K562 (cell line): Measurements from ENCODE around the gene COLQ. TPM values are rescaled to one million over a fixed set of nuclear protein-coding genes. Genes with fewer than 3 reads are reported as not detected.

Experiments used
- ATAC-seq: fragments of 200-7000 bp; cut with Tn5 transposase; 3 replicates; pipeline ENCODE4 v1.9.1; 2020; ENCODE audit warnings: moderate library complexity
- BruUV-seq: library from RNA; stranded (reverse); fragments of 400-500 nt; replicated peaks from 2 replicates; lab custom pipeline; 2021; lab: Mats Ljungman, UMichigan
- CTCF ChIA-PET: fragments of 300-600 bp; formaldehyde crosslinking; extraction: SDS; loops from one replicate; lab custom pipeline; 2021; ENCODE audit warnings: low intra/inter-chr PET ratio; lab: Yijun Ruan, JAX
- POLR2A ChIA-PET: fragments of 300-600, 350-650 bp; sonication (Branson Sonifier 250); formaldehyde crosslinking; extraction: SDS; loops from one replicate; lab custom pipeline; 2021; ENCODE audit warnings: antibody characterized with exemption, inconsistent platforms; lab: Yijun Ruan, JAX
- DNase-seq, 4 experiments: peaks; one replicate each; pipeline versions ENCODE4 v3.0.0 to v3.0.0-alpha.2; 2011 to 2018; ENCODE audit warnings: low spot score in 3 of 4, mixed read lengths in 3 of 4; ENCODE audit errors: extremely low read depth in 1 of 4
- FAIRE-seq: peaks from 2 replicates; lab custom pipeline; 2011; peaks lifted over from hg19 to GRCh38; lab: Jason Lieb, UNC
- H2AFZ ChIP-seq: 2 replicates; pipeline ENCODE4 v1.6.0; 2011; ENCODE audit warnings: low read depth, low read length, control low read depth, inconsistent platforms
- H3K27ac ChIP-seq: fragments of 200-600 bp; 3 replicates; pipeline ENCODE4 v1.8.0; 2011; ENCODE audit warnings: low read depth, mild to moderate bottlenecking, control low read depth, inconsistent platforms, low read length, moderate library complexity, mixed read lengths; ENCODE audit errors: extremely low read depth
- H3K27me3 ChIP-seq, 2 experiments: fragments of 300-600 bp in 1 of 2; 2 replicates in 1 of 2; 3 replicates in 1 of 2; pipeline versions ENCODE4 v1.6.0 to v1.8.0; 2011; ENCODE audit warnings: inconsistent platforms in 2 of 2, low read length in 2 of 2, mild to moderate bottlenecking in 1 of 2, mixed read lengths in 1 of 2, moderate library complexity in 1 of 2; ENCODE audit not compliant: control insufficient read depth in 2 of 2, insufficient read depth in 2 of 2
- H3K36me3 ChIP-seq: fragments of 300-600 bp; 3 replicates; pipeline ENCODE4 v1.8.0; 2011; ENCODE audit warnings: mild to moderate bottlenecking, low read length, inconsistent platforms; ENCODE audit not compliant: control insufficient read depth, insufficient read depth
- H3K4me1 ChIP-seq, 2 experiments: fragments of 200-600 bp in 1 of 2; replicated peaks in 1 of 2; 2 replicates in 1 of 2; 3 replicates in 1 of 2; pipeline versions ENCODE4 v1.5.1 to v1.8.0; 2011; ENCODE audit warnings: inconsistent platforms in 2 of 2, low read length in 2 of 2, mild to moderate bottlenecking in 1 of 2, mixed read lengths in 1 of 2, moderate library complexity in 1 of 2; ENCODE audit not compliant: control insufficient read depth in 2 of 2, insufficient read depth in 2 of 2
- H3K4me2 ChIP-seq: 2 replicates; pipeline ENCODE4 v1.6.1; 2011; ENCODE audit warnings: low read length, control low read depth, inconsistent platforms, mixed read lengths; ENCODE audit not compliant: insufficient read depth
- H3K4me3 ChIP-seq: fragments of 200-600 bp; sonication (generic), shearing (Covaris generic); 2 replicates; pipeline ENCODE4 v1.5.1; 2016; ENCODE audit warnings: control low read depth, inconsistent platforms
- H3K79me2 ChIP-seq: fragments of 200-600 bp; 3 replicates; pipeline ENCODE4 v1.8.0; 2011; ENCODE audit warnings: low read length, inconsistent platforms; ENCODE audit not compliant: control insufficient read depth, insufficient read depth
- H3K9ac ChIP-seq, 2 experiments: 2 replicates each; pipeline versions ENCODE4 v1.6.0 to v1.6.1; 2011; ENCODE audit warnings: low read depth in 2 of 2, low read length in 2 of 2, control low read depth in 1 of 2, inconsistent platforms in 1 of 2, mild to moderate bottlenecking in 1 of 2, mixed read lengths in 1 of 2; ENCODE audit not compliant: insufficient read depth in 1 of 2
- H3K9me1 ChIP-seq: one replicate; pipeline ENCODE4 v1.6.0; 2011; ENCODE audit warnings: inconsistent platforms, mild to moderate bottlenecking, low read length, moderate library complexity; ENCODE audit not compliant: control insufficient read depth, insufficient read depth
- H3K9me3 ChIP-seq: replicated peaks from 2 replicates; pipeline ENCODE4 v1.5.1; 2011; ENCODE audit warnings: low read depth, low read length, inconsistent platforms; ENCODE audit not compliant: control insufficient read depth, insufficient read depth
- H4K20me1 ChIP-seq: replicated peaks from 2 replicates; pipeline ENCODE4 v1.6.1; 2011; ENCODE audit warnings: low read length, inconsistent platforms, mixed read lengths; ENCODE audit not compliant: control insufficient read depth, insufficient read depth
- NBN ChIP-seq: fragments of 450-650 bp; IDR thresholded peaks from 2 replicates; pipeline ENCODE4 v1.6.1; 2016; ENCODE audit warnings: low read depth, mild to moderate bottlenecking
- TEAD4 ChIP-seq, 2 experiments: sonication (generic) in 1 of 2; formaldehyde crosslinking in 1 of 2; IDR thresholded peaks; 2 replicates each; pipeline versions ENCODE4 v1.6.1 to v1.8.0; 2012 to 2022; ENCODE audit warnings: borderline replicate concordance in 1 of 2, inconsistent platforms in 1 of 2, low read length in 1 of 2, mild to moderate bottlenecking in 1 of 2, missing genetic modification reagents in 1 of 2
- ZNF436 ChIP-seq: fragments of 250-450, 450-650 bp; sonication (Bioruptor Pico); formaldehyde crosslinking; IDR thresholded peaks from 2 replicates; pipeline ENCODE4 v1.7.0; 2020; ENCODE audit warnings: mild to moderate bottlenecking
- ZNF583 ChIP-seq: fragments of 250-450 bp; sonication (Bioruptor Pico); IDR thresholded peaks from 2 replicates; pipeline ENCODE4 v1.4.0; 2020
- ZZZ3 ChIP-seq: fragments of 450-650 bp; IDR thresholded peaks from 2 replicates; pipeline ENCODE4 v1.6.1; 2016; ENCODE audit warnings: antibody characterized with exemption, mild to moderate bottlenecking, moderate library complexity
- WGBS: fragments of 100-300 bp; shearing (Covaris generic); methylation state at CpG from one replicate; pipeline ENCODE4 v1.1.6; 2016; ENCODE audit warnings: low coverage, mixed read lengths; ENCODE audit not compliant: insufficient coverage; ENCODE audit errors: missing lambda C conversion rate; 5-methylcytosine and 5-hydroxymethylcytosine counted together
- in situ Hi-C: fragments of 300-500 bp; cut with MboI; formaldehyde crosslinking; loops from 4 replicates; pipeline ENCODE4 v1.15.0; 2018; ENCODE audit warnings: inconsistent platforms, mixed read lengths
- intact Hi-C: fragments of 100-400 bp; cut with micrococcal nuclease; formaldehyde crosslinking; loops from 2 replicates; pipeline ENCODE4 v1.14.2; 2022
- polyA plus RNA-seq, 8 experiments: library from polyadenylated mRNA; depleted of rRNA in 4 of 8; stranded (reverse) in 5 of 8; unstranded in 3 of 8; fragments of >200 nt; fragmentation: Nextera tagmentation in 2 of 8; fragmentation: Illumina TruSeq in 1 of 8; extraction: Ambion mirVana in 2 of 8; extraction: Trizol in 1 of 8; gene quantifications; 2 replicates each; pipeline versions ENCODE4 v1.2.1 to v1.2.3, GENCODE V29; 2011 to 2014; ENCODE audit warnings: inconsistent platforms in 1 of 8, missing spikeins in 1 of 8
- total RNA-seq, 7 experiments: library from RNA; depleted of rRNA in 6 of 7; stranded (reverse); fragments of >200 nt in 6 of 7; fragmentation: Illumina TruSeq in 2 of 7; extraction: Trizol in 2 of 7; gene quantifications; 2 replicates each; pipeline versions ENCODE4 v1.2.1 to v1.2.3, GENCODE V29; 2011 to 2021; ENCODE audit warnings: low replicate concordance in 1 of 7
- TF ChIP-seq, protein P1 (sequence below): fragments of 150-350 bp; IDR thresholded peaks from 2 replicates; pipeline ENCODE4 v1.6.1; 2014; ENCODE audit warnings: low read depth, mild to moderate bottlenecking, low read length, borderline replicate concordance

Gene COLQ
- total and polyA plus RNA-seq, 9 of the 15 experiments (the other 6 are each of a cell fraction or from before 2014, with no cell fraction given): 0.04 to 0.36 (median 0.27) TPM; not detected in 4

DNA sequence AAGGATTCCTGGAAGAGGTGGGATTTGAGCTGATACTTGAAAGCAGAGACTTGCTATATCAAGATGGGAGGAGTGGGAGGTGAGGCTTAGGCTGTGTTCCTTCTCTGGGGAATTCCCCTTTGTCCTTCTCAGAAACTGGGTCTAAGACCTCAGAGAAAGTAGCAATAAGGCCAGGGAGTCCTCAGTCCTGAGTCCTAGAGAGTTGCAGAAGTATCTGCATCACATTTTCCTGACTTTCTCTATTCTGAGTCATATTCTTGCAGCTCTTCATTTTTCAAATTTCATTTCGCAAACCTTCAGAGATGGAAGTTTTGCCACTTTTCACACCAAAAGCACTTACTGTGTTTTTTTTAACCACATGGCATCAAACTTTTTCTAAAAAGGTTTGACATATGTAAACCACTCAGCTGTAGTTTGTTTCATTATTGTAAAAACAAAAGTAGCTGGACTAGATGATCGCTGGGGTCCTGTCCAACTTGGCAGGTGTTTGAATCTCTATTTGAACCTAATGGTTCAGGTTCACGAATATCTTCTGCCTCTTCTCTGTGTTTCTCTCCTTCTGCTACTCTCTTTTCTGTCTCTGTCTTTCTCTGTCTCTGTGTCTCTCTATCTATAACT is 21.3 kb downstream of the COLQ start:
- WGBS: 0% methylated on average over 3 of the region's 3 CpGs
- DNase-seq (no peak), FAIRE-seq (no peak), ATAC-seq (no peak)
- ChIA-PET POLR2A (interaction anchor here (0.7 to 1.5 kb wide), 3 partner anchors 11 to 35 kb away, joined by 3 to 5 read pairs (median 3); no protein-coding TSS in a partner anchor), CTCF (interaction anchor here (0.7 kb wide), 1 partner anchor 231 kb away, joined by 3 read pairs; no protein-coding TSS in a partner anchor)
- no peak overlapping the region for H2AFZ ChIP-seq
- in situ Hi-C loops (no loop called here), intact Hi-C loops (no loop called here)
- no peak overlapping the region for H3K9ac ChIP-seq
- H3K4me1 ChIP-seq: no peaks in the 10 kb centered on the region
- no peaks in the 10 kb centered on the region for H3K9me1 ChIP-seq
- H4K20me1 ChIP-seq: no peaks in the 10 kb centered on the region
- H3K27ac ChIP-seq: no peak overlapping the region
- no TSS peak for BruUV-seq
- H3K27me3 ChIP-seq: peaks cover 44 to 78% of the 10 kb centered on the region in 2 experiments
- no peaks in the 10 kb centered on the region for H3K79me2 ChIP-seq
- TF ChIP-seq TEAD4 (IDR thresholded peaks at IDR 0.05; ENCODE audit: low read length) (no peak), TEAD4 (CRISPR knock-in tag; IDR thresholded peaks at IDR 0.05; ENCODE audit: borderline replicate concordance) (no peak), ZNF583 (no peak), NBN (no peak), ZZZ3 (no peak), ZNF436 (no peak)
- TF ChIP-seq, protein P1, sequence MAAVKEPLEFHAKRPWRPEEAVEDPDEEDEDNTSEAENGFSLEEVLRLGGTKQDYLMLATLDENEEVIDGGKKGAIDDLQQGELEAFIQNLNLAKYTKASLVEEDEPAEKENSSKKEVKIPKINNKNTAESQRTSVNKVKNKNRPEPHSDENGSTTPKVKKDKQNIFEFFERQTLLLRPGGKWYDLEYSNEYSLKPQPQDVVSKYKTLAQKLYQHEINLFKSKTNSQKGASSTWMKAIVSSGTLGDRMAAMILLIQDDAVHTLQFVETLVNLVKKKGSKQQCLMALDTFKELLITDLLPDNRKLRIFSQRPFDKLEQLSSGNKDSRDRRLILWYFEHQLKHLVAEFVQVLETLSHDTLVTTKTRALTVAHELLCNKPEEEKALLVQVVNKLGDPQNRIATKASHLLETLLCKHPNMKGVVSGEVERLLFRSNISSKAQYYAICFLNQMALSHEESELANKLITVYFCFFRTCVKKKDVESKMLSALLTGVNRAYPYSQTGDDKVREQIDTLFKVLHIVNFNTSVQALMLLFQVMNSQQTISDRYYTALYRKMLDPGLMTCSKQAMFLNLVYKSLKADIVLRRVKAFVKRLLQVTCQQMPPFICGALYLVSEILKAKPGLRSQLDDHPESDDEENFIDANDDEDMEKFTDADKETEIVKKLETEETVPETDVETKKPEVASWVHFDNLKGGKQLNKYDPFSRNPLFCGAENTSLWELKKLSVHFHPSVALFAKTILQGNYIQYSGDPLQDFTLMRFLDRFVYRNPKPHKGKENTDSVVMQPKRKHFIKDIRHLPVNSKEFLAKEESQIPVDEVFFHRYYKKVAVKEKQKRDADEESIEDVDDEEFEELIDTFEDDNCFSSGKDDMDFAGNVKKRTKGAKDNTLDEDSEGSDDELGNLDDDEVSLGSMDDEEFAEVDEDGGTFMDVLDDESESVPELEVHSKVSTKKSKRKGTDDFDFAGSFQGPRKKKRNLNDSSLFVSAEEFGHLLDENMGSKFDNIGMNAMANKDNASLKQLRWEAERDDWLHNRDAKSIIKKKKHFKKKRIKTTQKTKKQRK: no peak
- no peak overlapping the region for H3K4me3 ChIP-seq
- H3K9me3 ChIP-seq: no peaks in the 10 kb centered on the region
- no peaks in the 10 kb centered on the region for H3K36me3 ChIP-seq
- no peak overlapping the region for H3K4me2 ChIP-seq
